HCT116 (cell line): ENCODE measurements around the gene ZNF775. TPM values are rescaled to one million over a fixed set of nuclear protein-coding genes. Genes with fewer than 3 reads are reported as not detected.
A peak's percentile ranks its signal among the peaks of the same experiment; 100 is the strongest.

Experiments
- ATAC-seq: fragments of 200-7000 bp; cut with Tn5 transposase; 2 replicates; pipeline ENCODE4 v1.9.1; 2020; ENCODE audit warnings: mild to moderate bottlenecking, moderate library complexity
- BruUV-seq: library from RNA; stranded (reverse); fragments of 400-500 nt; replicated peaks from 2 replicates; lab custom pipeline; 2021; lab: Mats Ljungman, UMichigan
- CTCF ChIA-PET: fragments of 300-600 bp; sonication (Branson Sonifier 250); formaldehyde crosslinking; loops from one replicate; lab custom pipeline; 2021; ENCODE audit warnings: antibody characterized with exemption; lab: Charles Lee
- POLR2A ChIA-PET: fragments of 300-600, 350-600 bp; sonication (Branson Sonifier 250); formaldehyde crosslinking; loops from one replicate; lab custom pipeline; 2021; ENCODE audit warnings: antibody characterized with exemption; lab: Charles Lee
- RAD21 ChIA-PET, 2 experiments: fragments of 300-600 bp; sonication (Branson Sonifier 250); formaldehyde crosslinking; loops; one replicate each; lab custom pipeline; 2023; ENCODE audit warnings: low total read pairs in 2 of 2; ENCODE audit not compliant: uncharacterized antibody in 2 of 2, unreplicated experiment in 2 of 2, low non-redundant PET in 1 of 2; lab: Charles Lee
- DNase-seq: peaks from one replicate; pipeline ENCODE4 v3.0.0-alpha.2; 2010; ENCODE audit warnings: low read depth, low spot score
- H2AFZ ChIP-seq: fragments of 200-600 bp; shearing (Covaris generic), sonication (generic); 2 replicates; pipeline ENCODE4 v1.6.1; 2017; ENCODE audit warnings: low read depth, mixed run types, mixed read lengths, antibody characterized with exemption, low read length; ENCODE audit not compliant: poor library complexity, severe bottlenecking
- H3K27ac ChIP-seq: 2 replicates; pipeline ENCODE4 v1.5.1; 2012; ENCODE audit warnings: low read depth, low read length
- H3K27me3 ChIP-seq: fragments of 200-600 bp; sonication (generic); 2 replicates; pipeline ENCODE4 v1.6.1; 2016; ENCODE audit warnings: mixed run types, low read length, mixed read lengths; ENCODE audit not compliant: insufficient read depth
- H3K36me3 ChIP-seq, 2 experiments: fragments of 200-500 bp in 1 of 2; fragments of 200-600 bp in 1 of 2; sonication (Bioruptor generic) in 1 of 2; sonication (generic) in 1 of 2; 2 replicates each; pipeline versions ENCODE4 v1.5.1 to v1.6.1; 2014 to 2016; ENCODE audit warnings: low read length in 2 of 2, inconsistent platforms in 1 of 2, mixed read lengths in 1 of 2, mixed run types in 1 of 2; ENCODE audit not compliant: insufficient read depth in 2 of 2, control insufficient read depth in 1 of 2
- H3K4me1 ChIP-seq, 2 experiments: fragments of 200-600 bp in 1 of 2; sonication (generic) in 1 of 2; 2 replicates each; pipeline versions ENCODE4 v1.5.1 to v1.6.1; 2012 to 2017; ENCODE audit warnings: low read length in 2 of 2, inconsistent platforms in 1 of 2, mild to moderate bottlenecking in 1 of 2, mixed read lengths in 1 of 2, mixed run types in 1 of 2, moderate library complexity in 1 of 2; ENCODE audit not compliant: insufficient read depth in 2 of 2, control insufficient read depth in 1 of 2
- H3K4me2 ChIP-seq: fragments of 200-600 bp; sonication (generic); 2 replicates; pipeline ENCODE4 v1.6.1; 2017; ENCODE audit warnings: mixed run types, low read length, mixed read lengths
- H3K4me3 ChIP-seq, 2 experiments: fragments of 200-600 bp in 1 of 2; sonication (generic) in 1 of 2; replicated peaks in 1 of 2; 2 replicates each; pipeline ENCODE4 v1.5.1; 2011 to 2016; ENCODE audit warnings: low read length in 2 of 2, control low read depth in 1 of 2, low read depth in 1 of 2, mild to moderate bottlenecking in 1 of 2, mixed read lengths in 1 of 2, mixed run types in 1 of 2
- H3K79me2 ChIP-seq: fragments of 200-600 bp; sonication (generic); 2 replicates; pipeline ENCODE4 v1.6.1; 2017; ENCODE audit warnings: mild to moderate bottlenecking, mixed run types, low read length, moderate library complexity, mixed read lengths; ENCODE audit not compliant: insufficient read depth
- H3K9ac ChIP-seq: fragments of 200-600 bp; sonication (generic); 2 replicates; pipeline ENCODE4 v1.6.1; 2016; ENCODE audit warnings: low read length, mixed read lengths
- H3K9me2 ChIP-seq: fragments of 200-600 bp; sonication (generic), shearing (Covaris generic); 2 replicates; pipeline ENCODE4 v1.6.1; 2017; ENCODE audit warnings: mixed run types, mild to moderate bottlenecking, moderate library complexity; ENCODE audit not compliant: insufficient read depth
- H3K9me3 ChIP-seq, 2 experiments: fragments of 200-500 bp in 1 of 2; fragments of 200-600 bp in 1 of 2; sonication (Bioruptor generic) in 1 of 2; sonication (generic) in 1 of 2; 2 replicates each; pipeline ENCODE4 v1.6.1; 2014 to 2017; ENCODE audit warnings: low read length in 2 of 2, mixed read lengths in 2 of 2, inconsistent platforms in 1 of 2, low read depth in 1 of 2, mild to moderate bottlenecking in 1 of 2, mixed run types in 1 of 2, moderate library complexity in 1 of 2; ENCODE audit not compliant: control insufficient read depth in 1 of 2, insufficient read depth in 1 of 2
- H4K20me1 ChIP-seq: fragments of 200-600 bp; sonication (generic), shearing (Covaris generic); 2 replicates; pipeline ENCODE4 v1.6.1; 2017; ENCODE audit warnings: mixed run types, mild to moderate bottlenecking, moderate library complexity; ENCODE audit not compliant: insufficient read depth
- ATF3 ChIP-seq: IDR thresholded peaks from 2 replicates; pipeline ENCODE4 v1.6.1; 2012
- CBX3 ChIP-seq: IDR thresholded peaks from 2 replicates; pipeline ENCODE4 v1.6.1; 2012; ENCODE audit warnings: low read depth
- CEBPB ChIP-seq: IDR thresholded peaks from 2 replicates; pipeline ENCODE4 v1.6.1; 2012; ENCODE audit warnings: low read depth
- CTCF ChIP-seq, 3 experiments: fragments of 200-600 bp in 1 of 3; sonication (generic) in 1 of 3; IDR thresholded peaks in 2 of 3; conservative IDR thresholded peaks in 1 of 3; 2 replicates each; pipeline ENCODE4 v1.5.1; 2012 to 2017; ENCODE audit warnings: low read depth in 2 of 3, low read length in 2 of 3, antibody characterized with exemption in 1 of 3, borderline replicate concordance in 1 of 3, control low read depth in 1 of 3, mild to moderate bottlenecking in 1 of 3, mixed read lengths in 1 of 3, mixed run types in 1 of 3, moderate library complexity in 1 of 3; ENCODE audit not compliant: insufficient read depth in 1 of 3
- EGR1 ChIP-seq: IDR thresholded peaks from 2 replicates; pipeline ENCODE4 v1.6.1; 2012; ENCODE audit warnings: low read depth
- EZH2 ChIP-seq: fragments of 200-600 bp; sonication (generic); IDR thresholded peaks from 2 replicates; pipeline ENCODE4 v1.6.1; 2017; ENCODE audit warnings: antibody characterized with exemption, mixed run types
- MAX ChIP-seq: IDR thresholded peaks from 2 replicates; pipeline ENCODE4 v1.6.1; 2012
- RAD21 ChIP-seq: IDR thresholded peaks from 2 replicates; pipeline ENCODE4 v1.6.1; 2012; ENCODE audit warnings: low read depth, mild to moderate bottlenecking
- SIN3A ChIP-seq: IDR thresholded peaks from 2 replicates; pipeline ENCODE4 v1.6.1; 2012; ENCODE audit warnings: low read depth
- SP1 ChIP-seq: IDR thresholded peaks from 2 replicates; pipeline ENCODE4 v1.6.1; 2012; ENCODE audit warnings: low read depth
- YY1 ChIP-seq: IDR thresholded peaks from 2 replicates; pipeline ENCODE4 v1.6.1; 2011; ENCODE audit warnings: low read length, low read depth, moderate library complexity, mild to moderate bottlenecking; ENCODE audit not compliant: insufficient replicate concordance; ENCODE audit errors: extremely low read depth
- ZBTB33 ChIP-seq: IDR thresholded peaks from 2 replicates; pipeline ENCODE4 v1.6.1; 2011; ENCODE audit warnings: mild to moderate bottlenecking, low read length, moderate library complexity; ENCODE audit not compliant: insufficient replicate concordance; ENCODE audit errors: extremely low read depth
- ZFX ChIP-seq: fragments of 450-650 bp; IDR thresholded peaks from 2 replicates; pipeline ENCODE4 v1.6.1; 2017
- intact Hi-C: fragments of 100-400 bp; cut with micrococcal nuclease; formaldehyde crosslinking; loops from 2 replicates; pipeline ENCODE4 v1.10.0; 2022
- total RNA-seq: library from RNA; stranded (reverse); gene quantifications from one replicate; pipeline ENCODE4 v1.2.1, GENCODE V29; 2021; ENCODE audit not compliant: unreplicated experiment

Gene ZNF775
- total RNA-seq, 1 experiment from 2014 or later: 4.5 TPM

GRCh38 chr7:150413640-150414081, 34.5 kb downstream of the ZNF775 start:
- no peak overlapping the region for H3K27ac ChIP-seq
- H3K4me2 ChIP-seq: peak overlapping the region; percentile 40
- no peaks in the 10 kb centered on the region for H4K20me1 ChIP-seq
- RAD21 ChIA-PET: no interaction called here
- peaks cover 4 to 12% of the 10 kb centered on the region in 2 experiments; a peak in 2 of 4 replicates for H3K4me1 ChIP-seq
- DNase-seq (no peak), ATAC-seq (no peak)
- no peaks in the 10 kb centered on the region for H3K79me2 ChIP-seq
- no peaks in the 10 kb centered on the region for H3K36me3 ChIP-seq
- no peaks in the 10 kb centered on the region for H3K9me3 ChIP-seq
- no peak overlapping the region for H3K9ac ChIP-seq
- intact Hi-C loops: no loop called here
- BruUV-seq: no TSS peak
- no peaks in the 10 kb centered on the region for H3K27me3 ChIP-seq
- no peak for TF ChIP-seq CBX3
- no peak for TF ChIP-seq RAD21
- TF ChIP-seq MAX: no peak
- no peak for TF ChIP-seq EGR1
- no peak for TF ChIP-seq SIN3A
- no peak overlapping the region for H3K4me3 ChIP-seq
- H3K9me2 ChIP-seq: no peaks in the 10 kb centered on the region
- POLR2A ChIA-PET: no interaction called here
- CTCF ChIA-PET: no interaction called here
- H2AFZ ChIP-seq: no peak overlapping the region

GRCh38 chr7:150415161-150416153, 36.3 kb downstream of the ZNF775 start:
- Histone ChIP-seq H2AFZ (no peak overlapping the region), H3K4me3 (no peak overlapping the region), H3K36me3 (no peaks in the 10 kb centered on the region), H3K27me3 (no peaks in the 10 kb centered on the region), H4K20me1 (no peaks in the 10 kb centered on the region), H3K9ac (no peak overlapping the region), H3K4me2 (no peak overlapping the region), H3K79me2 (no peaks in the 10 kb centered on the region), H3K4me1 (peaks cover 4 to 12% of the 10 kb centered on the region in 2 experiments; a peak in 2 of 4 replicates), H3K9me3 (no peaks in the 10 kb centered on the region), H3K27ac (no peak overlapping the region), H3K9me2 (no peaks in the 10 kb centered on the region)
- POLR2A ChIA-PET: no interaction called here
- no peak for DNase-seq
- RAD21 ChIA-PET: no interaction called here
- intact Hi-C loops: no loop called here
- no TSS peak for BruUV-seq
- CTCF ChIA-PET: no interaction called here
- no peak for TF ChIP-seq EGR1
- no peak for TF ChIP-seq ZFX
- TF ChIP-seq CEBPB: no peak
- TF ChIP-seq ATF3: no peak
- TF ChIP-seq CTCF (IDR thresholded peaks at IDR 0.05 in 2 of 3, conservative IDR thresholded peaks at IDR 0.05 in 1 of 3; ENCODE audit: borderline replicate concordance in 1 of 3, insufficient read depth in 1 of 3, low read depth in 2 of 3, low read length in 2 of 3): no peak
- TF ChIP-seq ZBTB33: no peak
- TF ChIP-seq YY1: no peak
- no peak for TF ChIP-seq SP1
- no peak for TF ChIP-seq EZH2
- TF ChIP-seq SIN3A: no peak
- no peak for ATAC-seq
